Osteoblast (primary cell): ENCODE results near the gene KIF7. TPM values are rescaled to one million over a fixed set of nuclear protein-coding genes. Genes with fewer than 3 reads are reported as not detected.
A peak's percentile ranks its signal among the peaks of the same experiment; 100 is the strongest.

Source experiments
- DNase-seq: peaks from one replicate; pipeline ENCODE4 v3.0.0; 2011; ENCODE audit warnings: low spot score, mixed read lengths; ENCODE audit not compliant: insufficient read length; ENCODE audit errors: missing footprints
- H2AFZ ChIP-seq: 2 replicates; pipeline ENCODE4 v1.6.0; 2011; ENCODE audit warnings: mild to moderate bottlenecking, low read length
- H3K27ac ChIP-seq: 2 replicates; pipeline ENCODE4 v1.5.1; 2011; ENCODE audit warnings: mild to moderate bottlenecking, low read depth, low read length, moderate library complexity
- H3K27me3 ChIP-seq: 2 replicates; pipeline ENCODE4 v1.6.0; 2012; ENCODE audit warnings: mild to moderate bottlenecking, control low read depth, inconsistent platforms, low read length, moderate library complexity; ENCODE audit not compliant: insufficient read depth
- H3K36me3 ChIP-seq: 2 replicates; pipeline ENCODE4 v1.5.1; 2011; ENCODE audit warnings: mild to moderate bottlenecking, low read length, control low read depth, moderate library complexity; ENCODE audit not compliant: insufficient read depth
- H3K4me1 ChIP-seq: 2 replicates; pipeline ENCODE4 v1.5.1; 2011; ENCODE audit warnings: mild to moderate bottlenecking, low read length, control low read depth, moderate library complexity; ENCODE audit not compliant: insufficient read depth
- H3K4me2 ChIP-seq: 2 replicates; pipeline ENCODE4 v1.6.0; 2011; ENCODE audit warnings: mild to moderate bottlenecking, low read length; ENCODE audit not compliant: insufficient read depth
- H3K4me3 ChIP-seq: fragments of 200-600 bp; sonication (generic); 3 replicates; pipeline ENCODE4 v1.5.1; 2012; ENCODE audit warnings: mild to moderate bottlenecking, low read length, inconsistent platforms; ENCODE audit not compliant: insufficient read depth
- H3K79me2 ChIP-seq: 2 replicates; pipeline ENCODE4 v1.6.0; 2012; ENCODE audit warnings: mild to moderate bottlenecking, low read length, control low read depth, inconsistent platforms; ENCODE audit not compliant: insufficient read depth
- H3K9me3 ChIP-seq: 2 replicates; pipeline ENCODE4 v1.5.1; 2011; ENCODE audit warnings: low read depth, low read length, control low read depth
- H4K20me1 ChIP-seq: 2 replicates; pipeline ENCODE4 v1.6.0; 2012; ENCODE audit warnings: mild to moderate bottlenecking, low read length, control low read depth; ENCODE audit not compliant: insufficient read depth
- total RNA-seq: library from RNA; depleted of rRNA; stranded (reverse); fragments of >200 nt; gene quantifications from 2 replicates; pipeline ENCODE4 v1.2.3, GENCODE V29; 2012
- TF ChIP-seq, protein P1 (sequence below): IDR thresholded peaks from 2 replicates; pipeline ENCODE4 v1.5.1; 2011; ENCODE audit warnings: mild to moderate bottlenecking, low read depth, low read length, moderate library complexity; ENCODE audit errors: extremely low read depth

The KIF7 gene
- total RNA-seq, 1 donor, result 12.3 TPM

DNA sequence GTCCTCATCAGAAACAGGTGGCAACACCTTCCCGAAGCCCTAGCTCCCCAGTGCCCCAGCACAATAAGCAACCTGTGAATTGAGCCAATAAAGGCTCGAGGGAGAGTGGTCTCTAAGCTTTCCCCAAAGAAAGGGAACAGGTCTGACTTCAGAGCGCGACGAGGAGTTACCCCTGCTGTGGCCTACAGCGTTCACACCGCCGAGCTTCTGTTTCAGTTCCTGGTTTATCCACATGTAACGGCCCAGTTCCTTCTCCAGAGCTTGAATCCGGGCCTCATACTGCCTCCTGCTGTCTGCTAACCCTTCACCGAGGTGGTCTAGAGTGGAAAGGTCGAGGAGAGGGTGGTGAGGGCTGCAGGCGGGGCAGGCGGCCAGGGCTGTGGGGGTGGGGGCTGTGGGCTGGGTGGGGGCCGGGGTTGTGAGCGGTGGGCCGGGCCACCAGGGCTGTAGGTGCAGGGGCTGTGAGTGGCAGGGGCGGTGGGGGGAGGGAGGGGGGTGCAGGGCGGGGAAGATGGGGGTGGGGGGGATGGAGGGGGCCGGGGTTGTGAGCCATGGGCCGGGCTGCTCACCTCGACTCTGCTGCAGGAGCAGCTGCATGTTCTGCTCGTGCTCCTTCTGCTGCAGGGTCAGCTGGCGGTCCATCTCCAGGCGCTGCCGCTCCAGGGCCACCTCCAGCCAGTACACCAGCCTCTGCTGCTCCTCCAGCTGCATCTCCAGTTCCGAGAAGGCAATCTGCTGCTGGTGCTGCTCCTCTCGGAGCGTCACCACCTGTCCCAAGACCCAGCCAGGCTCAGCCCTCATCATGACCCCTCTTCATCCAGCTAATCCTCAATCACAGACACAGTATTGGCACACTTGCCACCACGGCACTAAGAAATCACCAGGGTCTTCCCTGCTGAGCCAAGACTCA, 26.2 kb downstream of the KIF7 start:
- H3K4me3 ChIP-seq, result no peak overlapping the region
- DNase-seq, result peak; percentile 38
- no peaks in the 10 kb centered on the region for H3K4me1 ChIP-seq
- no peaks in the 10 kb centered on the region for H3K27me3 ChIP-seq
- H4K20me1 ChIP-seq, result no peaks in the 10 kb centered on the region
- H3K4me2 ChIP-seq, result no peak overlapping the region
- no peaks in the 10 kb centered on the region for H3K79me2 ChIP-seq
- H3K36me3 ChIP-seq, result peaks cover 88% of the 10 kb centered on the region
- no peak overlapping the region for H2AFZ ChIP-seq
- no peaks in the 10 kb centered on the region for H3K9me3 ChIP-seq
- H3K27ac ChIP-seq, result no peak overlapping the region
- TF ChIP-seq, protein P1, sequence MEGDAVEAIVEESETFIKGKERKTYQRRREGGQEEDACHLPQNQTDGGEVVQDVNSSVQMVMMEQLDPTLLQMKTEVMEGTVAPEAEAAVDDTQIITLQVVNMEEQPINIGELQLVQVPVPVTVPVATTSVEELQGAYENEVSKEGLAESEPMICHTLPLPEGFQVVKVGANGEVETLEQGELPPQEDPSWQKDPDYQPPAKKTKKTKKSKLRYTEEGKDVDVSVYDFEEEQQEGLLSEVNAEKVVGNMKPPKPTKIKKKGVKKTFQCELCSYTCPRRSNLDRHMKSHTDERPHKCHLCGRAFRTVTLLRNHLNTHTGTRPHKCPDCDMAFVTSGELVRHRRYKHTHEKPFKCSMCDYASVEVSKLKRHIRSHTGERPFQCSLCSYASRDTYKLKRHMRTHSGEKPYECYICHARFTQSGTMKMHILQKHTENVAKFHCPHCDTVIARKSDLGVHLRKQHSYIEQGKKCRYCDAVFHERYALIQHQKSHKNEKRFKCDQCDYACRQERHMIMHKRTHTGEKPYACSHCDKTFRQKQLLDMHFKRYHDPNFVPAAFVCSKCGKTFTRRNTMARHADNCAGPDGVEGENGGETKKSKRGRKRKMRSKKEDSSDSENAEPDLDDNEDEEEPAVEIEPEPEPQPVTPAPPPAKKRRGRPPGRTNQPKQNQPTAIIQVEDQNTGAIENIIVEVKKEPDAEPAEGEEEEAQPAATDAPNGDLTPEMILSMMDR, result no peak

DNA sequence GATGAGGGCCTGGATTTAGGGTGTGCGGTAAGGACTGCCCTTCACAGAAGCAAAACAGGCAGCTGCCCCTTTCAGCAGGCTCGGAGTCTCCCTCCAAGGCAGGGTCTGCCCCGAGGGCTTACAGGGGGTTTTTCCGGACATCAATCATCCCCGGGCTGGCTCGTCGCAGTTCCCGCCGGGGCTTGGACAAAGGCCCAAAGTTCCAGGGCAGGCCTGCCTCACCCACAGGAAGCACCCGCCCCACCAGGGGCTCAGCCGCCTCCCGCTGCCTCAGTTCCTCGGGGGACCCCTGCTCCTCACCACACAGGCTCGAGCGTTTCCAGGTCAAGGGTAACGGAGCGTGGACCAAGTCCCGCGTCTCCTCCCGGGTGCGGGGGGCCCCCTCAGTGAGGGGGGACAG, 27.0 kb downstream of the KIF7 start:
- Histone ChIP-seq H3K36me3 (peaks cover 90% of the 10 kb centered on the region), H3K9me3 (no peaks in the 10 kb centered on the region), H3K79me2 (no peaks in the 10 kb centered on the region), H3K4me3 (no peak overlapping the region), H4K20me1 (no peaks in the 10 kb centered on the region), H3K4me1 (no peaks in the 10 kb centered on the region), H3K4me2 (no peak overlapping the region), H3K27ac (no peak overlapping the region), H2AFZ (no peak overlapping the region), H3K27me3 (no peaks in the 10 kb centered on the region)
- TF ChIP-seq, protein P1, result no peak
- DNase-seq, result peak; percentile 64

DNA sequence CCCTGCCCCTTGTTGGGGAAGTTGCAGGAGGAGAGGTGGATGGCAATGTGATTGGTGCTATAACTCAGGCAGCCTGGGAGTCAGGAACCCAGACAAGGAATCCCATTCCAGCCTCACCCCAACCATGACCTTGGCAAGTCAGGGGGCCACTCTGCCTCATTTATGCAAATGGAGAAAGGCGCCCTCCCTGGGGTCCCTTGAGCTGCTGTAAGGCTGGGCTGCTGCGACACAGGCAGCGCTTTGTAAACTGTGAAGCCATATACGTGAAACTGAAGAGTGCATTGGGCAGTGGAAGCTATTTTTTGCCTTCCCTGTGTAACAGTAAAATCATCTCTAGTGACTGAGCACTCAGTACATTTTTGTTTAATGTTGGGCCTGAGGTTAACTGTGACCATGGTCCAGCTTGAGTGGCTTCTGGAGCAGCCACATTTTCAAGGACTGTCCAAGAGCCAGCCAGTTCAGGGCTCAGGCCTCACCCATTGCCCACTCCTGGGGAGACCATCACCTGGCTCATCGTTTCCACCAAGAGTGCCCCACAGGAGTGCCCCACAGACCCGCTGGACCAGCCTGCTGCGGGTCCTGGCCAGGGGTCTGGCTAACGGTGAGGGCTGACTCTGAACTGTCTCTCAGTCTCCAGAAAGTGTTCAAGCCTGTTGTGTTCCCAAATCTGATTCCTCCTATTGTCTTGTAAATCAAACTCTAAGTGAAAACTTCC, 27.9 kb downstream of the KIF7 start:
- peaks cover 90% of the 10 kb centered on the region for H3K36me3 ChIP-seq

More for the DNA sequence above, 27.9 kb downstream of the KIF7 start:
- no peak overlapping the region for H3K4me2 ChIP-seq
- H3K27ac ChIP-seq, result no peak overlapping the region
- H3K27me3 ChIP-seq, result no peaks in the 10 kb centered on the region
- DNase-seq, result peak; percentile 79
- TF ChIP-seq, protein P1, result no peak
- no peaks in the 10 kb centered on the region for H3K9me3 ChIP-seq
- no peaks in the 10 kb centered on the region for H3K4me1 ChIP-seq
- no peak overlapping the region for H2AFZ ChIP-seq
- no peaks in the 10 kb centered on the region for H3K79me2 ChIP-seq
- no peak overlapping the region for H3K4me3 ChIP-seq
- no peaks in the 10 kb centered on the region for H4K20me1 ChIP-seq
